GM12878 (cell line): ENCODE measurements around the gene MAD2L1. TPM values are rescaled to one million over a fixed set of nuclear protein-coding genes. Genes with fewer than 3 reads are reported as not detected.

Experiments used
- ATAC-seq: fragments of 200-7000 bp; cut with Tn5 transposase; 3 replicates; pipeline ENCODE4 v1.9.1; 2020; ENCODE audit warnings: mild to moderate bottlenecking, moderate library complexity
- BruUV-seq: library from RNA; stranded (reverse); fragments of 400-500 nt; replicated peaks from 2 replicates; lab custom pipeline; 2021; lab: Mats Ljungman, UMichigan
- CTCF ChIA-PET: fragments of 300-600 bp; sonication (Branson Sonifier 250); formaldehyde crosslinking; extraction: SDS; loops from one replicate; lab custom pipeline; 2021; ENCODE audit warnings: inconsistent platforms; lab: Yijun Ruan, JAX
- POLR2A ChIA-PET: fragments of 350-600 bp; formaldehyde crosslinking; extraction: SDS; loops from one replicate; lab custom pipeline; 2021; ENCODE audit warnings: inconsistent platforms; lab: Charles Lee
- RAD21 ChIA-PET: fragments of 300-600 bp; sonication (Branson Sonifier 250); formaldehyde crosslinking; loops from one replicate; lab custom pipeline; 2023; ENCODE audit warnings: antibody characterized with exemption; ENCODE audit not compliant: unreplicated experiment; lab: Charles Lee
- SMC1A ChIA-PET: fragments of 300-600 bp; sonication (Branson Sonifier 250); formaldehyde crosslinking; loops from one replicate; lab custom pipeline; 2023; ENCODE audit not compliant: unreplicated experiment, uncharacterized antibody; lab: Charles Lee
- DNase-seq: peaks from one replicate; pipeline ENCODE4 v3.0.0-alpha.2; 2011; ENCODE audit warnings: low read depth, low spot score
- FAIRE-seq: peaks from 3 replicates; lab custom pipeline; 2011; peaks lifted over from hg19 to GRCh38; lab: Jason Lieb, UNC
- H2AFZ ChIP-seq: 2 replicates; pipeline ENCODE4 v1.6.0; 2011; ENCODE audit warnings: low read depth, low read length, control low read depth; ENCODE audit not compliant: control insufficient read depth
- H3K27ac ChIP-seq: 2 replicates; pipeline ENCODE4 v1.5.1; 2011; ENCODE audit warnings: control low read depth; ENCODE audit not compliant: control insufficient read depth, insufficient read depth
- H3K27me3 ChIP-seq, 2 experiments: replicated peaks in 1 of 2; 2 replicates each; pipeline versions ENCODE4 v1.6.0 to v1.6.1; 2011; ENCODE audit warnings: low read length in 1 of 2; ENCODE audit not compliant: control insufficient read depth in 2 of 2, insufficient read depth in 2 of 2
- H3K36me3 ChIP-seq, 2 experiments: 2 replicates each; pipeline ENCODE4 v1.5.1; 2011; ENCODE audit warnings: low read length in 1 of 2; ENCODE audit not compliant: control insufficient read depth in 2 of 2, insufficient read depth in 2 of 2
- H3K4me1 ChIP-seq: 2 replicates; pipeline ENCODE4 v1.6.1; 2011; ENCODE audit warnings: mild to moderate bottlenecking, low read length, moderate library complexity, mixed read lengths; ENCODE audit not compliant: control insufficient read depth, insufficient read depth
- H3K4me2 ChIP-seq: 2 replicates; pipeline ENCODE4 v1.6.0; 2011; ENCODE audit warnings: control low read depth; ENCODE audit not compliant: control insufficient read depth, insufficient read depth
- H3K4me3 ChIP-seq: fragments of 200-600 bp; sonication (generic); 2 replicates; pipeline ENCODE4 v1.5.1; 2016
- H3K79me2 ChIP-seq: 2 replicates; pipeline ENCODE4 v1.6.0; 2011; ENCODE audit warnings: low read length; ENCODE audit not compliant: control insufficient read depth, insufficient read depth
- H3K9ac ChIP-seq: 2 replicates; pipeline ENCODE4 v1.8.0; 2011; ENCODE audit warnings: low read length, control low read depth, mixed read lengths; ENCODE audit not compliant: control insufficient read depth, insufficient read depth
- H3K9me3 ChIP-seq: replicated peaks from 3 replicates; pipeline ENCODE4 v1.5.1; 2011; ENCODE audit warnings: mild to moderate bottlenecking, low read length; ENCODE audit not compliant: control insufficient read depth, insufficient read depth
- H4K20me1 ChIP-seq: 2 replicates; pipeline ENCODE4 v1.6.0; 2011; ENCODE audit not compliant: control insufficient read depth, insufficient read depth
- ATF3 ChIP-seq: IDR thresholded peaks from 2 replicates; pipeline ENCODE4 v1.6.1; 2011; ENCODE audit warnings: low read depth, mild to moderate bottlenecking, low read length, moderate library complexity, borderline replicate concordance; ENCODE audit errors: extremely low read depth
- E4F1 ChIP-seq: fragments of 450-650 bp; IDR thresholded peaks from 2 replicates; pipeline ENCODE4 v1.6.1; 2018; ENCODE audit warnings: borderline replicate concordance, mild to moderate bottlenecking; ENCODE audit not compliant: partially characterized antibody
- EGR1 ChIP-seq, 2 experiments: IDR thresholded peaks; 1 replicate in 1 of 2; 2 replicates in 1 of 2; pipeline ENCODE4 v1.6.1; 2011 to 2012; ENCODE audit warnings: low read depth in 2 of 2, low read length in 2 of 2, borderline replicate concordance in 1 of 2, mild to moderate bottlenecking in 1 of 2, moderate library complexity in 1 of 2
- FOS ChIP-seq: IDR thresholded peaks from 3 replicates; pipeline ENCODE4 v1.6.1; 2011; ENCODE audit warnings: borderline replicate concordance; ENCODE audit not compliant: insufficient read length; ENCODE audit errors: extremely low read depth
- HDGF ChIP-seq: fragments of 450-650 bp; IDR thresholded peaks from 2 replicates; pipeline ENCODE4 v1.6.1; 2016; ENCODE audit warnings: antibody characterized with exemption
- IKZF1 ChIP-seq: fragments of 450-650 bp; conservative IDR thresholded peaks from 2 replicates; pipeline ENCODE4 v1.6.1; 2017; ENCODE audit warnings: antibody characterized with exemption, mild to moderate bottlenecking
- IKZF2 ChIP-seq, 2 experiments: fragments of 450-650 bp; IDR thresholded peaks; 2 replicates each; pipeline ENCODE4 v1.6.1; 2017; ENCODE audit warnings: mild to moderate bottlenecking in 2 of 2, moderate library complexity in 2 of 2
- MAX ChIP-seq: IDR thresholded peaks from 2 replicates; pipeline ENCODE4 v1.6.1; 2012; ENCODE audit warnings: low read depth, low read length, improper control_type of control experiment
- NFYA ChIP-seq: IDR thresholded peaks from 2 replicates; pipeline ENCODE4 v1.6.1; 2011; ENCODE audit warnings: low read depth, mild to moderate bottlenecking, low read length, improper control_type of control experiment, borderline replicate concordance
- POLR2AphosphoS2 ChIP-seq: IDR thresholded peaks from 2 replicates; pipeline ENCODE4 v1.6.1; 2011; ENCODE audit warnings: low read depth, mild to moderate bottlenecking, low read length, improper control_type of control experiment, moderate library complexity
- POU2F2 ChIP-seq: IDR thresholded peaks from 3 replicates; pipeline ENCODE4 v1.6.1; 2011; ENCODE audit warnings: low read depth, mild to moderate bottlenecking, low read length, borderline replicate concordance
- RBBP5 ChIP-seq: fragments of 200-600 bp; sonication (generic); conservative IDR thresholded peaks from 2 replicates; pipeline ENCODE4 v1.6.1; 2016
- SIN3A ChIP-seq: IDR thresholded peaks from 2 replicates; pipeline ENCODE4 v1.6.1; 2012; ENCODE audit warnings: low read depth, low read length, improper control_type of control experiment
- SUPT20H ChIP-seq: IDR thresholded peaks from 2 replicates; pipeline ENCODE4 v1.6.1; 2011; ENCODE audit warnings: low read depth, mild to moderate bottlenecking, low read length, moderate library complexity, borderline replicate concordance; ENCODE audit not compliant: control insufficient read depth
- SUZ12 ChIP-seq: fragments of 200-600 bp; sonication (generic); IDR thresholded peaks from one replicate; pipeline ENCODE4 v1.6.1; 2018; ENCODE audit warnings: antibody characterized with exemption, mild to moderate bottlenecking; ENCODE audit not compliant: unreplicated experiment
- TCF3 ChIP-seq: IDR thresholded peaks from 2 replicates; pipeline ENCODE4 v1.6.1; 2012; ENCODE audit warnings: low read depth, mild to moderate bottlenecking, low read length, borderline replicate concordance; ENCODE audit not compliant: insufficient read depth
- YBX1 ChIP-seq: fragments of 450-650 bp; IDR thresholded peaks from 2 replicates; pipeline ENCODE4 v1.6.1; 2016; ENCODE audit warnings: antibody characterized with exemption
- ZZZ3 ChIP-seq: IDR thresholded peaks from 2 replicates; pipeline ENCODE4 v1.6.1; 2011; ENCODE audit warnings: low read depth; ENCODE audit not compliant: control insufficient read depth, insufficient read length
- WGBS: methylation state at CpG from one replicate; pipeline ENCODE4 v1.1.6; 2016; ENCODE audit warnings: low lambda C conversion rate; ENCODE audit not compliant: insufficient replicate concordance, insufficient coverage; ENCODE audit errors: missing lambda C conversion rate; 5-methylcytosine and 5-hydroxymethylcytosine counted together
- in situ Hi-C: fragments of 300-500 bp; cut with MboI; formaldehyde crosslinking; loops from 9 replicates; pipeline ENCODE4 v1.14.3; 2018; ENCODE audit warnings: mixed read lengths
- intact Hi-C: fragments of 100-400 bp; cut with micrococcal nuclease; formaldehyde crosslinking; loops from one replicate; pipeline ENCODE4 v1.14.2; 2022; ENCODE audit not compliant: unreplicated experiment
- polyA plus RNA-seq, 11 experiments: library from polyadenylated mRNA; depleted of rRNA in 4 of 11; unstranded in 6 of 11; stranded (reverse) in 5 of 11; fragments of >200 nt; fragmentation: Nextera tagmentation in 4 of 11; fragmentation: Illumina TruSeq in 1 of 11; extraction: Ambion mirVana in 4 of 11; extraction: Trizol in 1 of 11; gene quantifications; 1 replicate in 1 of 11; 2 replicates in 10 of 11; pipeline versions ENCODE4 v1.2.1 to v1.2.3, GENCODE V29; 2011 to 2016; ENCODE audit warnings: inconsistent platforms in 2 of 11, missing spikeins in 2 of 11, low read depth in 1 of 11
- total RNA-seq, 4 experiments: library from RNA; depleted of rRNA in 3 of 4; stranded (reverse); fragments of >200 nt in 3 of 4; fragmentation: Illumina TruSeq in 1 of 4; extraction: Trizol in 1 of 4; gene quantifications; 2 replicates each; pipeline versions ENCODE4 v1.2.1 to v1.2.3, GENCODE V29; 2013 to 2021

Gene MAD2L1
- total and polyA plus RNA-seq, 10 of the 15 experiments (the other 5 are each of a cell fraction or from before 2014, with no cell fraction given): 58.1 to 407 (median 110) TPM

- no peak overlapping the region for H3K4me3 ChIP-seq
- no peaks in the 10 kb centered on the region for H3K27me3 ChIP-seq
- intact Hi-C loops (no loop called here), in situ Hi-C loops (no loop called here)
- H2AFZ ChIP-seq: no peak overlapping the region
- no peaks in the 10 kb centered on the region for H3K36me3 ChIP-seq
- no peak overlapping the region for H3K27ac ChIP-seq
- DNase-seq (no peak), ATAC-seq (no peak), FAIRE-seq (no peak)
- H3K4me2 ChIP-seq: no peak overlapping the region
- ChIA-PET CTCF (no interaction called here), POLR2A (no interaction called here), RAD21 (no interaction called here), SMC1A (no interaction called here)
- BruUV-seq: no TSS peak
- no peaks in the 10 kb centered on the region for H3K79me2 ChIP-seq
- WGBS: 21% methylated on average over 1 of the region's 1 CpG
- TF ChIP-seq TCF3 (no peak), SIN3A (no peak), IKZF2 (IDR thresholded peaks at IDR 0.05) (no peak), YBX1 (no peak), POU2F2 (no peak), RBBP5 (no peak), EGR1 (IDR thresholded peaks at IDR 0.05; ENCODE audit: borderline replicate concordance in 1 of 2, low read depth in 2 of 2, low read length in 2 of 2) (no peak), MAX (no peak), SUPT20H (no peak), NFYA (no peak), ZZZ3 (no peak), IKZF1 (no peak), FOS (no peak), SUZ12 (no peak), HDGF (no peak), E4F1 (no peak), POLR2AphosphoS2 (no peak), ATF3 (no peak)
- H3K9me3 ChIP-seq: no peaks in the 10 kb centered on the region
- no peaks in the 10 kb centered on the region for H4K20me1 ChIP-seq
- no peaks in the 10 kb centered on the region for H3K4me1 ChIP-seq
- H3K9ac ChIP-seq: no peak overlapping the region
Measured at GRCh38 chr4:120025516-120025915, 41.1 kb downstream of the MAD2L1 start.
